ENCODE data around the gene ACTA2. TPM values are rescaled to one million over a fixed set of nuclear protein-coding genes. Genes with fewer than 3 reads are reported as not detected.
A peak's percentile ranks its signal among the peaks of the same experiment; 100 is the strongest.
"Not testable (repeated sequence)": the region's sequence is repeated elsewhere in the genome, so short reads cannot be mapped to it uniquely, and the experiment has no call there.

The ACTA2 gene
- total RNA-seq, 1 donor from 2014 or later: 11.3 TPM

GRCh38 chr10:88938938-88939337 is 13.6 kb downstream of the ACTA2 start:
- Mint-ChIP-seq H3K4me1 (ENCODE audit: low read depth) (peaks cover 18% of the 10 kb centered on the region), H3K36me3 (ENCODE audit: low read depth) (peaks cover 54% of the 10 kb centered on the region), H3K27ac (no peak overlapping the region), H3K4me3 (ENCODE audit: low read depth) (no peak overlapping the region), H3K27me3 (ENCODE audit: low read depth) (no peaks in the 10 kb centered on the region), H3K9me3 (no peaks in the 10 kb centered on the region)
- intact Hi-C loops (cut with micrococcal nuclease): no loop called here
- no peak for DNase-seq (ENCODE audit: low spot score)

GRCh38 chr10:88938039-88938438 is 14.5 kb downstream of the ACTA2 start:
- H3K4me1 Mint-ChIP-seq (ENCODE audit: low read depth): peaks cover 18% of the 10 kb centered on the region
- no peak overlapping the region for H3K27ac Mint-ChIP-seq
- peaks cover 58% of the 10 kb centered on the region for H3K36me3 Mint-ChIP-seq (ENCODE audit: low read depth)
- no peaks in the 10 kb centered on the region for H3K27me3 Mint-ChIP-seq (ENCODE audit: low read depth)
- no peak for DNase-seq (ENCODE audit: low spot score)
- H3K4me3 Mint-ChIP-seq (ENCODE audit: low read depth): no peak overlapping the region
- no peaks in the 10 kb centered on the region for H3K9me3 Mint-ChIP-seq
- intact Hi-C loops (cut with micrococcal nuclease): no loop called here

GRCh38 chr10:88936656-88937055 is 15.9 kb downstream of the ACTA2 start:
- intact Hi-C loops (cut with micrococcal nuclease): no loop called here
- H3K27ac Mint-ChIP-seq: no peak overlapping the region
- H3K27me3 Mint-ChIP-seq (ENCODE audit: low read depth): no peaks in the 10 kb centered on the region

GRCh38 chr10:88934900-88935672 is 17.5 kb downstream of the ACTA2 start:
- Mint-ChIP-seq H3K27ac (peak overlapping the region; percentile 68), H3K9me3 (no peaks in the 10 kb centered on the region), H3K4me1 (ENCODE audit: low read depth) (peaks cover 25% of the 10 kb centered on the region), H3K27me3 (ENCODE audit: low read depth) (no peaks in the 10 kb centered on the region), H3K4me3 (ENCODE audit: low read depth) (no peak overlapping the region), H3K36me3 (ENCODE audit: low read depth) (peaks cover 55% of the 10 kb centered on the region)
- DNase-seq (ENCODE audit: low spot score): peak; percentile 50
- intact Hi-C loops (cut with micrococcal nuclease): loop anchor here (1.0 to 5.0 kb wide), 8 partner anchors 53 to 282 kb away; partner anchors contain the start of genes FAS and STAMBPL1

More at GRCh38 chr10:88936656-88937055, 15.9 kb downstream of the ACTA2 start:
- DNase-seq (ENCODE audit: low spot score): no peak
- H3K4me1 Mint-ChIP-seq (ENCODE audit: low read depth): peaks cover 24% of the 10 kb centered on the region
- no peaks in the 10 kb centered on the region for H3K9me3 Mint-ChIP-seq
- H3K36me3 Mint-ChIP-seq (ENCODE audit: low read depth): peaks cover 58% of the 10 kb centered on the region
- no peak overlapping the region for H3K4me3 Mint-ChIP-seq (ENCODE audit: low read depth)

- Mint-ChIP-seq H3K4me3 (ENCODE audit: low read depth) (no peak overlapping the region), H3K4me1 (ENCODE audit: low read depth) (peaks cover 27% of the 10 kb centered on the region), H3K27me3 (ENCODE audit: low read depth) (no peaks in the 10 kb centered on the region), H3K36me3 (ENCODE audit: low read depth) (peaks cover 51% of the 10 kb centered on the region), H3K27ac (no peak overlapping the region), H3K9me3 (no peaks in the 10 kb centered on the region)
- no peak for DNase-seq (ENCODE audit: low spot score)
- intact Hi-C loops (cut with micrococcal nuclease): loop anchor here (2.0 to 5.0 kb wide), 3 partner anchors 51 to 369 kb away; partner anchors contain the start of gene STAMBPL1
Measured at GRCh38 chr10:88933564-88933963, 19.0 kb downstream of the ACTA2 start.

- Mint-ChIP-seq H3K4me1 (ENCODE audit: low read depth) (peaks cover 27% of the 10 kb centered on the region), H3K9me3 (no peaks in the 10 kb centered on the region), H3K27me3 (ENCODE audit: low read depth) (no peaks in the 10 kb centered on the region), H3K36me3 (ENCODE audit: low read depth) (peaks cover 48% of the 10 kb centered on the region), H3K27ac (no peak overlapping the region), H3K4me3 (ENCODE audit: low read depth) (no peak overlapping the region)
- intact Hi-C loops (cut with micrococcal nuclease): loop anchor here (1.0 to 5.0 kb wide), 4 partner anchors 50 to 368 kb away; partner anchors contain the start of gene STAMBPL1
- peak; percentile 27 for DNase-seq (ENCODE audit: low spot score)
Measured at GRCh38 chr10:88932539-88933256, 19.9 kb downstream of the ACTA2 start.

- Mint-ChIP-seq H3K36me3 (ENCODE audit: low read depth) (peaks cover 55% of the 10 kb centered on the region), H3K4me1 (ENCODE audit: low read depth) (peaks cover 25% of the 10 kb centered on the region)
- H3K9me3 Mint-ChIP-seq; H3K27me3 Mint-ChIP-seq (ENCODE audit: low read depth); H3K4me3 Mint-ChIP-seq (ENCODE audit: low read depth); H3K27ac Mint-ChIP-seq; DNase-seq (ENCODE audit: low spot score): not testable (repeated sequence)
- intact Hi-C loops (cut with micrococcal nuclease): loop anchor here (1.0 to 5.0 kb wide), 4 partner anchors 50 to 367 kb away; partner anchors contain the start of gene STAMBPL1
Measured at GRCh38 chr10:88932029-88932428, 20.5 kb downstream of the ACTA2 start.

- H3K4me1 Mint-ChIP-seq (ENCODE audit: low read depth): peaks cover 22% of the 10 kb centered on the region
- no peak overlapping the region for H3K4me3 Mint-ChIP-seq (ENCODE audit: low read depth)
- H3K27ac Mint-ChIP-seq: no peak overlapping the region
- no peaks in the 10 kb centered on the region for H3K9me3 Mint-ChIP-seq
- H3K27me3 Mint-ChIP-seq (ENCODE audit: low read depth): no peaks in the 10 kb centered on the region
- intact Hi-C loops (cut with micrococcal nuclease): loop anchor here (5.0 kb wide), 2 partner anchors 49 to 244 kb away; partner anchors contain the start of gene STAMBPL1
- DNase-seq (ENCODE audit: low spot score): no peak
- H3K36me3 Mint-ChIP-seq (ENCODE audit: low read depth): peaks cover 55% of the 10 kb centered on the region
Measured at GRCh38 chr10:88931548-88931947, 21.0 kb downstream of the ACTA2 start.

GRCh38 chr10:88928254-88928653 is 24.3 kb downstream of the ACTA2 start:
- peaks cover 63% of the 10 kb centered on the region for H3K36me3 Mint-ChIP-seq (ENCODE audit: low read depth)
- intact Hi-C loops (cut with micrococcal nuclease): no loop called here
- H3K4me3 Mint-ChIP-seq (ENCODE audit: low read depth): no peak overlapping the region
- no peak overlapping the region for H3K27ac Mint-ChIP-seq
- no peaks in the 10 kb centered on the region for H3K9me3 Mint-ChIP-seq
- no peaks in the 10 kb centered on the region for H3K27me3 Mint-ChIP-seq (ENCODE audit: low read depth)
- H3K4me1 Mint-ChIP-seq (ENCODE audit: low read depth): peaks cover 12% of the 10 kb centered on the region
- DNase-seq (ENCODE audit: low spot score): no peak

- Mint-ChIP-seq H3K4me3 (ENCODE audit: low read depth) (no peak overlapping the region), H3K27me3 (ENCODE audit: low read depth) (no peaks in the 10 kb centered on the region), H3K27ac (no peak overlapping the region), H3K4me1 (ENCODE audit: low read depth) (peaks cover 9% of the 10 kb centered on the region), H3K9me3 (no peaks in the 10 kb centered on the region), H3K36me3 (ENCODE audit: low read depth) (peaks cover 66% of the 10 kb centered on the region)
- DNase-seq (ENCODE audit: low spot score): no peak
- intact Hi-C loops (cut with micrococcal nuclease): no loop called here
Measured at GRCh38 chr10:88927416-88927690, 25.2 kb downstream of the ACTA2 start.

GRCh38 chr10:88926566-88927415 is 25.8 kb downstream of the ACTA2 start:
- H3K36me3 Mint-ChIP-seq (ENCODE audit: low read depth): peaks cover 69% of the 10 kb centered on the region
- no peaks in the 10 kb centered on the region for H3K9me3 Mint-ChIP-seq
- no peak overlapping the region for H3K4me3 Mint-ChIP-seq (ENCODE audit: low read depth)
- intact Hi-C loops (cut with micrococcal nuclease): no loop called here
- no peak for DNase-seq (ENCODE audit: low spot score)
- no peaks in the 10 kb centered on the region for H3K27me3 Mint-ChIP-seq (ENCODE audit: low read depth)
- peaks cover 6% of the 10 kb centered on the region for H3K4me1 Mint-ChIP-seq (ENCODE audit: low read depth)
- no peak overlapping the region for H3K27ac Mint-ChIP-seq

- Mint-ChIP-seq H3K4me3 (ENCODE audit: low read depth) (no peak overlapping the region), H3K36me3 (ENCODE audit: low read depth) (peaks cover 76% of the 10 kb centered on the region), H3K27ac (no peak overlapping the region), H3K9me3 (no peaks in the 10 kb centered on the region), H3K4me1 (ENCODE audit: low read depth) (peaks cover 7% of the 10 kb centered on the region), H3K27me3 (ENCODE audit: low read depth) (no peaks in the 10 kb centered on the region)
- no peak for DNase-seq (ENCODE audit: low spot score)
- intact Hi-C loops (cut with micrococcal nuclease): no loop called here
Measured at GRCh38 chr10:88923520-88923919, 29.1 kb downstream of the ACTA2 start.

Data from activated T-helper 2 cell treated with anti-CD3 and anti-CD28 coated beads, Interferon-gamma antibody, Interleukin-2, Interleukin-4, amounts not matched to agents 10 μg/mL and 5 μg/mL and 100 μg/mL, durations not matched to agents 14 hours and 24 hours and 36 hours (primary cell).